IPS DF 19.7 (cell line): ENCODE results near the gene DENND11.

Experiments used
- DNase-seq: peaks from one replicate; pipeline ENCODE4 v3.0.0-alpha.2; 2013; ENCODE audit warnings: low read depth, low spot score

Gene DENND11

GRCh38 chr7:141702047-141702567, at the start of gene DENND11:
DENND11 (minus strand) TSS chr7:141702166; CDS start chr7:141702153, 13 bp downstream.
- no peak for DNase-seq

- DNase-seq: no peak
These were observed 46.4 kb upstream of the DENND11 start for GRCh38 chr7:141748396-141748795.

- no peak for DNase-seq
These were observed 42.2 kb upstream of the DENND11 start for GRCh38 chr7:141744131-141744530.

GRCh38 chr7:141742229-141742628, 40.3 kb upstream of the DENND11 start:
- no peak for DNase-seq

- DNase-seq: no peak
These were observed 37.3 kb upstream of the DENND11 start for GRCh38 chr7:141739250-141739649.

GRCh38 chr7:141738592-141739013, 36.6 kb upstream of the DENND11 start:
- no peak for DNase-seq

- DNase-seq: peak; percentile 90
These were observed 36.0 kb upstream of the DENND11 start, which contains the start of gene SSBP1 for GRCh38 chr7:141737836-141738591. SSBP1 (plus strand) TSS chr7:141738358; CDS start chr7:141739167, 809 bp downstream.

GRCh38 chr7:141737118-141737835, 35.3 kb upstream of the DENND11 start:
- no peak for DNase-seq

- DNase-seq: no peak
These were observed 29.6 kb upstream of the DENND11 start for GRCh38 chr7:141731476-141732149.

- no peak for DNase-seq
These were observed 27.1 kb upstream of the DENND11 start for GRCh38 chr7:141729020-141729419.

- no peak for DNase-seq
These were observed 20.6 kb upstream of the DENND11 start for GRCh38 chr7:141722529-141722928.

- no peak for DNase-seq
These were observed 15.5 kb upstream of the DENND11 start for GRCh38 chr7:141717450-141717849.

GRCh38 chr7:141715794-141716689, 14.1 kb upstream of the DENND11 start:
- DNase-seq: no peak

- no peak for DNase-seq
These were observed 13.1 kb upstream of the DENND11 start for GRCh38 chr7:141715018-141715417.

- no peak for DNase-seq
These were observed 12.6 kb upstream of the DENND11 start for GRCh38 chr7:141714571-141714970.

GRCh38 chr7:141713890-141714289, 11.9 kb upstream of the DENND11 start:
- no peak for DNase-seq

GRCh38 chr7:141712603-141713255, 10.8 kb upstream of the DENND11 start:
- no peak for DNase-seq

GRCh38 chr7:141710301-141710700, 8.3 kb upstream of the DENND11 start:
- DNase-seq: no peak

- no peak for DNase-seq
These were observed 7.8 kb upstream of the DENND11 start for GRCh38 chr7:141709749-141710148.

GRCh38 chr7:141709318-141709717, 7.4 kb upstream of the DENND11 start:
- no peak for DNase-seq

GRCh38 chr7:141708351-141708750, 6.4 kb upstream of the DENND11 start, which contains the start of gene WEE2:
WEE2 (plus strand) TSS chr7:141708353; CDS start chr7:141708759, 406 bp downstream.
- no peak for DNase-seq
